PFSK-1 (cell line): ENCODE data around the gene GBF1.

ENCODE experiments used
- FOXP2 ChIP-seq: optimal IDR thresholded peaks from 2 replicates; pipeline ENCODE3; 2011; ENCODE audit warnings: borderline replicate concordance, control low read depth, inconsistent platforms; ENCODE audit not compliant: insufficient read depth; ENCODE audit errors: extremely low read length, extremely low read depth
- POLR2AphosphoS5 ChIP-seq: IDR thresholded peaks from 2 replicates; pipeline ENCODE4 v1.6.1; 2012; ENCODE audit warnings: low read depth, mild to moderate bottlenecking, control low read depth, low read length, moderate library complexity
- SIN3A ChIP-seq: IDR thresholded peaks from 2 replicates; pipeline ENCODE4 v1.6.1; 2012; ENCODE audit warnings: mild to moderate bottlenecking, low read length, moderate library complexity, borderline replicate concordance; ENCODE audit not compliant: insufficient read depth
- TAF1 ChIP-seq: IDR thresholded peaks from 2 replicates; pipeline ENCODE4 v1.6.1; 2012; ENCODE audit warnings: low read length, control low read depth, borderline replicate concordance; ENCODE audit not compliant: insufficient read depth
- TF ChIP-seq, protein P1 (sequence below), 2 experiments: IDR thresholded peaks; 2 replicates each; pipeline versions ENCODE4 v1.6.1 to v1.8.0; 2011 to 2012; ENCODE audit warnings: low read depth in 2 of 2, low read length in 2 of 2, control low read depth in 1 of 2, inconsistent platforms in 1 of 2, mild to moderate bottlenecking in 1 of 2, moderate library complexity in 1 of 2; ENCODE audit not compliant: insufficient read depth in 1 of 2

The GBF1 gene

GRCh38 chr10:102419269-102420180 lies 174.2 kb downstream of the GBF1 start:
- TF ChIP-seq, protein P1, sequence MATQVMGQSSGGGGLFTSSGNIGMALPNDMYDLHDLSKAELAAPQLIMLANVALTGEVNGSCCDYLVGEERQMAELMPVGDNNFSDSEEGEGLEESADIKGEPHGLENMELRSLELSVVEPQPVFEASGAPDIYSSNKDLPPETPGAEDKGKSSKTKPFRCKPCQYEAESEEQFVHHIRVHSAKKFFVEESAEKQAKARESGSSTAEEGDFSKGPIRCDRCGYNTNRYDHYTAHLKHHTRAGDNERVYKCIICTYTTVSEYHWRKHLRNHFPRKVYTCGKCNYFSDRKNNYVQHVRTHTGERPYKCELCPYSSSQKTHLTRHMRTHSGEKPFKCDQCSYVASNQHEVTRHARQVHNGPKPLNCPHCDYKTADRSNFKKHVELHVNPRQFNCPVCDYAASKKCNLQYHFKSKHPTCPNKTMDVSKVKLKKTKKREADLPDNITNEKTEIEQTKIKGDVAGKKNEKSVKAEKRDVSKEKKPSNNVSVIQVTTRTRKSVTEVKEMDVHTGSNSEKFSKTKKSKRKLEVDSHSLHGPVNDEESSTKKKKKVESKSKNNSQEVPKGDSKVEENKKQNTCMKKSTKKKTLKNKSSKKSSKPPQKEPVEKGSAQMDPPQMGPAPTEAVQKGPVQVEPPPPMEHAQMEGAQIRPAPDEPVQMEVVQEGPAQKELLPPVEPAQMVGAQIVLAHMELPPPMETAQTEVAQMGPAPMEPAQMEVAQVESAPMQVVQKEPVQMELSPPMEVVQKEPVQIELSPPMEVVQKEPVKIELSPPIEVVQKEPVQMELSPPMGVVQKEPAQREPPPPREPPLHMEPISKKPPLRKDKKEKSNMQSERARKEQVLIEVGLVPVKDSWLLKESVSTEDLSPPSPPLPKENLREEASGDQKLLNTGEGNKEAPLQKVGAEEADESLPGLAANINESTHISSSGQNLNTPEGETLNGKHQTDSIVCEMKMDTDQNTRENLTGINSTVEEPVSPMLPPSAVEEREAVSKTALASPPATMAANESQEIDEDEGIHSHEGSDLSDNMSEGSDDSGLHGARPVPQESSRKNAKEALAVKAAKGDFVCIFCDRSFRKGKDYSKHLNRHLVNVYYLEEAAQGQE (IDR thresholded peaks at IDR 0.05; ENCODE audit: insufficient read depth in 1 of 2, low read depth in 2 of 2, low read length in 2 of 2): peak; percentile 96
- TF ChIP-seq FOXP2: no peak
- no peak for TF ChIP-seq SIN3A

- TF ChIP-seq SIN3A (no peak), POLR2AphosphoS5 (no peak), FOXP2 (no peak), TAF1 (no peak)
- TF ChIP-seq, protein P1 (IDR thresholded peaks at IDR 0.05; ENCODE audit: insufficient read depth in 1 of 2, low read depth in 2 of 2, low read length in 2 of 2): peak in 1 of 2 experiments; percentile 78; a peak in 2 of 4 replicates
These were observed 174.9 kb downstream of the GBF1 start for GRCh38 chr10:102420181-102420713.

DNA sequence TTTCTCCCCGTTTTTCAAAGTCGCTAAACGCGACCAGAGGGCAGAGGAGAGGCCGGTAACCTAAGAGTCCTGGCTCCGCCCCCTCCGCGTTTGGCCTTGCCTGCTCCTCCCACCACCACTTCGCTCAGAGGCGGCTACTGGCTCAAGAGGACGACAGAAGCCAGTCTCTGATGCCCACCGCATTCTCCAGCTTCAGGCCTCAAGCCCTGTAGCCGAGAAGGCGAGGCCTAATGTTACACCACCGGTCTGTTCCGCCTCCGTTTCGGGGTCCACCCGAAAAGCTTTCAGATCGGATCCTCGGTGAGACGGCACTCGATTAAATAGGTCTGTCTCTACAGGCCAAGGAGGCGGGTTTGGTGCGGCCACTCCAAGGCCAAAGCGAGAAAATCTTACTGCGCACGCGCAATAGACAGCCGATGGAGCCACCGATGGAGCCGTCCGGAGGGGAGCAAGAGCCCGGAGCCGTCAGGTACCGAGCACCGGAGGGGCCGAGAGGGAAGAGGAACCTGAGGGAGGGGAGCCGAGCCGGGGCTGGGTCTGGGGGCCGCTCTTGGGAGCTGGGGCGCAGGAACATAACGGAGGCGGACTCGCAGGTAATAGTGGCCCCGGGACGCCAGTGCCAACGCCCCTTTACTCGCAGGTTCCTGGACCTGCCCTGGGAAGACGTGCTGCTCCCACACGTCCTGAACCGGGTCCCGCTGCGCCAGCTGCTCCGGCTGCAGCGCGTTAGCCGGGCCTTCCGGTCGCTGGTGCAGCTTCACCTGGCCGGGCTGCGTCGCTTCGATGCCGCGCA lies 175.6 kb downstream of the GBF1 start, which contains the start of gene FBXL15:
FBXL15 (plus strand) TSS at position 123 of the 793 bp plus-strand sequence; CDS start at position 417, 294 bp downstream.
- TF ChIP-seq TAF1 (peak; percentile 78; the same call in 1 of the 2 replicates), POLR2AphosphoS5 (peak; percentile 61; the same call in 1 of the 2 replicates), FOXP2 (peak; percentile 60), SIN3A (no peak)
- TF ChIP-seq, protein P1 (IDR thresholded peaks at IDR 0.05; ENCODE audit: insufficient read depth in 1 of 2, low read depth in 2 of 2, low read length in 2 of 2): peak; percentile 31 to 49; a peak in 2 of 4 replicates

GRCh38 chr10:102421507-102421756 lies 176.1 kb downstream of the GBF1 start:
- TF ChIP-seq, protein P1 (IDR thresholded peaks at IDR 0.05; ENCODE audit: insufficient read depth in 1 of 2, low read depth in 2 of 2, low read length in 2 of 2): no peak
- TF ChIP-seq SIN3A: no peak
- TF ChIP-seq TAF1: no peak
- no peak for TF ChIP-seq FOXP2
- TF ChIP-seq POLR2AphosphoS5: no peak
